ENCODE results near the gene RTN4RL2. TPM values are rescaled to one million over a fixed set of nuclear protein-coding genes. Genes with fewer than 3 reads are reported as not detected.

The RTN4RL2 gene
- total RNA-seq, 6 donors from 2014 or later, result 1.1 to 4.1 (median 2.0) TPM; not detected in 1

- DNase-seq (no peak), ATAC-seq (ENCODE audit: low FRiP score in 2 of 2) (no peak)
- H3K4me3 ChIP-seq, result peak overlapping the region in 3 of 4 donors; percentile 24 to 43 (median 39)
- WGBS, 2 donors, result 49 to 50% methylated on average over 12 of the region's 12 CpGs
- H3K27ac ChIP-seq, result peak overlapping the region; percentile 59 to 78 (median 70)
- H3K27me3 ChIP-seq, result no peaks in the 10 kb centered on the region
- TF ChIP-seq EP300 (IDR thresholded peaks at IDR 0.05) (no peak), POLR2AphosphoS5 (IDR thresholded peaks at IDR 0.05) (no peak), POLR2A (IDR thresholded peaks at IDR 0.05) (no peak), CTCF (IDR thresholded peaks at IDR 0.05) (no peak)
- peaks cover 17 to 31% (median 25%) of the 10 kb centered on the region in 4 donors for H3K4me1 ChIP-seq
- no peaks in the 10 kb centered on the region for H3K9me3 ChIP-seq
- peaks cover 0 to 10% (median 0%) of the 10 kb centered on the region in 4 donors for H3K36me3 ChIP-seq
Measured at GRCh38 chr11:57499983-57500461, 39.7 kb downstream of the RTN4RL2 start.

GRCh38 chr11:57500515-57500914 lies 40.2 kb downstream of the RTN4RL2 start:
- ATAC-seq (ENCODE audit: low FRiP score in 2 of 2) (no peak), DNase-seq (no peak)
- H3K4me1 ChIP-seq, result peaks cover 17 to 31% (median 25%) of the 10 kb centered on the region in 4 donors
- no peaks in the 10 kb centered on the region for H3K9me3 ChIP-seq
- WGBS, 2 donors, result 81 to 84% methylated on average over 8 of the region's 8 CpGs
- H3K36me3 ChIP-seq, result peaks cover 0 to 11% (median 0%) of the 10 kb centered on the region in 4 donors
- peak overlapping the region; percentile 59 to 78 (median 70) for H3K27ac ChIP-seq
- TF ChIP-seq CTCF (IDR thresholded peaks at IDR 0.05), result no peak
- no peak for TF ChIP-seq POLR2A (IDR thresholded peaks at IDR 0.05)
- no peak for TF ChIP-seq EP300 (IDR thresholded peaks at IDR 0.05)
- no peak for TF ChIP-seq POLR2AphosphoS5 (IDR thresholded peaks at IDR 0.05)
- H3K27me3 ChIP-seq, result no peaks in the 10 kb centered on the region
- H3K4me3 ChIP-seq, result no peak overlapping the region

GRCh38 chr11:57500926-57501325 lies 40.6 kb downstream of the RTN4RL2 start:
- Histone ChIP-seq H3K9me3 (no peaks in the 10 kb centered on the region), H3K27ac (peak overlapping the region in 2 of 4 donors; percentile 77 to 78), H3K4me3 (no peak overlapping the region), H3K27me3 (no peaks in the 10 kb centered on the region), H3K4me1 (peaks cover 17 to 31% (median 25%) of the 10 kb centered on the region in 4 donors), H3K36me3 (peaks cover 0 to 7% (median 0%) of the 10 kb centered on the region in 4 donors)
- WGBS, 2 donors, result 93% methylated on average over 14 to 15 of the region's 15 CpGs
- DNase-seq, result peak in 1 of 2 donors; percentile 64
- ATAC-seq (ENCODE audit: low FRiP score in 2 of 2), result no peak
- no peak for TF ChIP-seq POLR2A (IDR thresholded peaks at IDR 0.05)
- TF ChIP-seq CTCF (IDR thresholded peaks at IDR 0.05), result no peak
- TF ChIP-seq POLR2AphosphoS5 (IDR thresholded peaks at IDR 0.05), result no peak

- H3K4me1 ChIP-seq, result peaks cover 17 to 31% (median 25%) of the 10 kb centered on the region in 4 donors
- H3K27me3 ChIP-seq, result no peaks in the 10 kb centered on the region
- peak overlapping the region in 2 of 4 donors; percentile 9 to 43 for H3K27ac ChIP-seq
- WGBS, 2 donors, result 63% methylated on average over 3 to 4 of the region's 4 CpGs
- ATAC-seq (ENCODE audit: low FRiP score in 2 of 2), result no peak
- no peak overlapping the region for H3K4me3 ChIP-seq
- TF ChIP-seq POLR2A (IDR thresholded peaks at IDR 0.05) (no peak), CTCF (IDR thresholded peaks at IDR 0.05) (no peak), POLR2AphosphoS5 (IDR thresholded peaks at IDR 0.05) (no peak), EP300 (IDR thresholded peaks at IDR 0.05) (no peak)
- no peaks in the 10 kb centered on the region for H3K9me3 ChIP-seq
- peaks cover 0 to 5% (median 0%) of the 10 kb centered on the region in 4 donors for H3K36me3 ChIP-seq
- peak in 1 of 2 donors; percentile 67 for DNase-seq
Measured at GRCh38 chr11:57501953-57502352, 41.6 kb downstream of the RTN4RL2 start.

- Histone ChIP-seq H3K27me3 (no peaks in the 10 kb centered on the region), H3K4me3 (no peak overlapping the region), H3K4me1 (peaks cover 17 to 31% (median 25%) of the 10 kb centered on the region in 4 donors), H3K36me3 (peaks cover 0 to 5% (median 0%) of the 10 kb centered on the region in 4 donors), H3K27ac (peak overlapping the region in 2 of 4 donors; percentile 9 to 43), H3K9me3 (no peaks in the 10 kb centered on the region)
- no peak for ATAC-seq (ENCODE audit: low FRiP score in 2 of 2)
- no peak for DNase-seq
- 92 to 94% methylated on average over 3 of the region's 3 CpGs for WGBS, 2 donors
- TF ChIP-seq CTCF (IDR thresholded peaks at IDR 0.05), result no peak
- no peak for TF ChIP-seq EP300 (IDR thresholded peaks at IDR 0.05)
- TF ChIP-seq POLR2A (IDR thresholded peaks at IDR 0.05), result no peak
- TF ChIP-seq POLR2AphosphoS5 (IDR thresholded peaks at IDR 0.05), result no peak
Measured at GRCh38 chr11:57502376-57502775, 42.0 kb downstream of the RTN4RL2 start.

Data from upper lobe of left lung (tissue), 6 donors.